DOHH2 (cell line): Measurements from ENCODE around the gene ANP32D.
"Not testable (repeated sequence)": the region's sequence is repeated elsewhere in the genome, so short reads cannot be mapped to it uniquely, and the experiment has no call there.

Experiments used
- CTCF ChIP-seq: fragments of 200-600 bp; sonication (generic); IDR thresholded peaks from one replicate; pipeline ENCODE4 v1.5.1; 2014; ENCODE audit warnings: antibody characterized with exemption, mild to moderate bottlenecking, low read depth, low read length; ENCODE audit not compliant: poor library complexity, severe bottlenecking
- EZH2phosphoT487 ChIP-seq: fragments of 200-600 bp; sonication (generic); IDR thresholded peaks from 2 replicates; pipeline ENCODE4 v1.6.1; 2017; ENCODE audit warnings: borderline replicate concordance, mild to moderate bottlenecking, antibody characterized with exemption, low read length, moderate library complexity, mixed read lengths

DNA sequence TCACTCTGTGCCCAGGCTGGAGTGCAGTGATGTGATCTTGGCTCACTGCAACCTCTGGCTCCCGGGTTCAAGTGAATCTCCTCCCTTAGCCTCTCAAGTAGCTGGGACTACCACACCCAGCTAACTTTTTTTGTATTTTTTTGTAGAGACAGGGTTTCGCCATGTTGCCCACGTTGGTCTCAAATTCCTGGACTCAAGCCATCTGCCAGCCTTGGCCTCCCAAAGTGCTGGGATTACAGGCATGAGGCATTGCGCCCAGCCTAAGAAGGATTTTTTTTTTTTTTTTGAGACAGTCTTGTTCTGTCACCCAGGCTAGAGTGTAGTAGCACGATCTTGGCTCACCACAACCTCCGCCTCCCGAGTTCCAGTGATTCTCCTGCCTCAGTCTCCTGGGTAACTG is 17.1 kb downstream of the ANP32D start:
- not testable (repeated sequence) for TF ChIP-seq CTCF, EZH2phosphoT487
